ENCODE data around the gene PPP1R16B.

The PPP1R16B gene

DNA sequence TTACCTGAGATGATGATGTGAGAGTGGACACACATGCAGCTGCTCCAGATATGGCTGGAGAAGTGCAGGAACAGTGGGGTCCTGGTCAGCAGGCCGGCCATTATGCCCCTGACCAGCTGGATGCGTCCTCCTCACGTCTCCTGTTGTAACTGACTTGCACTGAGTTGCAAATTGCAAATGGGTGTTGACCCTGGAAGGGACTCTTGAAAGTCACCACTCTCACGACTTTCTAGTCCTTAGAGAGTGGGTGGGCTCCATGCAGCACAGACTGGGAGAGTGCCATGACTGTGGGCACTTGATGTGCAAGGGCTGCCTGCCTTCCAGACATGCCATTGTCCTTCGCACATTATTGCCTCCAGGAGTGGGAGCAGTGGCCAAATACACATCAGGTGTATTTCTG lies 131.5 kb downstream of the PPP1R16B start:
- Histone ChIP-seq H3K4me3 (ENCODE audit: low read depth, low read length, poor library complexity, severe bottlenecking) (no peak overlapping the region), H3K4me2 (ENCODE audit: low read length) (no peak overlapping the region), H3K9me3 (ENCODE audit: low read length) (no peaks in the 10 kb centered on the region), H3K36me3 (ENCODE audit: insufficient read depth, low read length) (peaks cover 68% of the 10 kb centered on the region), H3K4me1 (ENCODE audit: insufficient read depth, low read length, severe bottlenecking) (peaks cover 28% of the 10 kb centered on the region), H3K79me2 (ENCODE audit: insufficient read depth, low read length) (peaks cover 82% of the 10 kb centered on the region), H3K9me2 (ENCODE audit: low read depth, low read length) (no peaks in the 10 kb centered on the region), H3K27ac (ENCODE audit: low read depth, low read length, poor library complexity, severe bottlenecking) (no peak overlapping the region), H3K9ac (ENCODE audit: low read length) (no peak overlapping the region), H2AFZ (ENCODE audit: low read length) (no peak overlapping the region), H4K20me1 (ENCODE audit: insufficient read depth, low read length) (no peaks in the 10 kb centered on the region), H3K27me3 (ENCODE audit: insufficient read depth, low read length) (no peaks in the 10 kb centered on the region), H3F3A (ENCODE audit: insufficient read depth, low read length) (no peaks in the 10 kb centered on the region)
- TF ChIP-seq, protein P1, sequence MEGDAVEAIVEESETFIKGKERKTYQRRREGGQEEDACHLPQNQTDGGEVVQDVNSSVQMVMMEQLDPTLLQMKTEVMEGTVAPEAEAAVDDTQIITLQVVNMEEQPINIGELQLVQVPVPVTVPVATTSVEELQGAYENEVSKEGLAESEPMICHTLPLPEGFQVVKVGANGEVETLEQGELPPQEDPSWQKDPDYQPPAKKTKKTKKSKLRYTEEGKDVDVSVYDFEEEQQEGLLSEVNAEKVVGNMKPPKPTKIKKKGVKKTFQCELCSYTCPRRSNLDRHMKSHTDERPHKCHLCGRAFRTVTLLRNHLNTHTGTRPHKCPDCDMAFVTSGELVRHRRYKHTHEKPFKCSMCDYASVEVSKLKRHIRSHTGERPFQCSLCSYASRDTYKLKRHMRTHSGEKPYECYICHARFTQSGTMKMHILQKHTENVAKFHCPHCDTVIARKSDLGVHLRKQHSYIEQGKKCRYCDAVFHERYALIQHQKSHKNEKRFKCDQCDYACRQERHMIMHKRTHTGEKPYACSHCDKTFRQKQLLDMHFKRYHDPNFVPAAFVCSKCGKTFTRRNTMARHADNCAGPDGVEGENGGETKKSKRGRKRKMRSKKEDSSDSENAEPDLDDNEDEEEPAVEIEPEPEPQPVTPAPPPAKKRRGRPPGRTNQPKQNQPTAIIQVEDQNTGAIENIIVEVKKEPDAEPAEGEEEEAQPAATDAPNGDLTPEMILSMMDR (IDR thresholded peaks at IDR 0.05; ENCODE audit: low read length), result no peak
- TF ChIP-seq EZH2 (IDR thresholded peaks at IDR 0.05; ENCODE audit: borderline replicate concordance, low read length), result no peak

- Histone ChIP-seq H3K79me2 (ENCODE audit: insufficient read depth, low read length) (peaks cover 72% of the 10 kb centered on the region), H3K9me3 (ENCODE audit: low read length) (no peaks in the 10 kb centered on the region), H2AFZ (ENCODE audit: low read length) (no peak overlapping the region), H3K9ac (ENCODE audit: low read length) (no peak overlapping the region), H3K9me2 (ENCODE audit: low read depth, low read length) (no peaks in the 10 kb centered on the region), H3K27ac (ENCODE audit: low read depth, low read length, poor library complexity, severe bottlenecking) (no peak overlapping the region), H3K27me3 (ENCODE audit: insufficient read depth, low read length) (no peaks in the 10 kb centered on the region), H3K4me2 (ENCODE audit: low read length) (no peak overlapping the region), H3K36me3 (ENCODE audit: insufficient read depth, low read length) (peaks cover 78% of the 10 kb centered on the region), H3K4me1 (ENCODE audit: insufficient read depth, low read length, severe bottlenecking) (peaks cover 18% of the 10 kb centered on the region), H3K4me3 (ENCODE audit: low read depth, low read length, poor library complexity, severe bottlenecking) (no peak overlapping the region), H4K20me1 (ENCODE audit: insufficient read depth, low read length) (no peaks in the 10 kb centered on the region), H3F3A (ENCODE audit: insufficient read depth, low read length) (no peaks in the 10 kb centered on the region)
- TF ChIP-seq, protein P1 (IDR thresholded peaks at IDR 0.05; ENCODE audit: low read length), result no peak
- no peak for TF ChIP-seq EZH2 (IDR thresholded peaks at IDR 0.05; ENCODE audit: borderline replicate concordance, low read length)
Measured at GRCh38 chr20:38937978-38938473, 132.5 kb downstream of the PPP1R16B start.

GRCh38 chr20:38939686-38940085 lies 134.2 kb downstream of the PPP1R16B start:
- H3K4me2 ChIP-seq (ENCODE audit: low read length), result no peak overlapping the region
- H3K4me3 ChIP-seq (ENCODE audit: low read depth, low read length, poor library complexity, severe bottlenecking), result no peak overlapping the region
- H3K9me3 ChIP-seq (ENCODE audit: low read length), result no peaks in the 10 kb centered on the region
- H3K9ac ChIP-seq (ENCODE audit: low read length), result no peak overlapping the region
- TF ChIP-seq, protein P1 (IDR thresholded peaks at IDR 0.05; ENCODE audit: low read length), result no peak
- TF ChIP-seq EZH2 (IDR thresholded peaks at IDR 0.05; ENCODE audit: borderline replicate concordance, low read length), result no peak
- peaks cover 2% of the 10 kb centered on the region for H3K4me1 ChIP-seq (ENCODE audit: insufficient read depth, low read length, severe bottlenecking)
- H3K9me2 ChIP-seq (ENCODE audit: low read depth, low read length), result no peaks in the 10 kb centered on the region
- H3K36me3 ChIP-seq (ENCODE audit: insufficient read depth, low read length), result peaks cover 88% of the 10 kb centered on the region
- peaks cover 55% of the 10 kb centered on the region for H3K79me2 ChIP-seq (ENCODE audit: insufficient read depth, low read length)
- H3F3A ChIP-seq (ENCODE audit: insufficient read depth, low read length), result no peaks in the 10 kb centered on the region
- H3K27me3 ChIP-seq (ENCODE audit: insufficient read depth, low read length), result no peaks in the 10 kb centered on the region
- no peak overlapping the region for H2AFZ ChIP-seq (ENCODE audit: low read length)
- no peaks in the 10 kb centered on the region for H4K20me1 ChIP-seq (ENCODE audit: insufficient read depth, low read length)
- no peak overlapping the region for H3K27ac ChIP-seq (ENCODE audit: low read depth, low read length, poor library complexity, severe bottlenecking)

Measured in OCI-LY1 (cell line).